Cardiac muscle cell (in vitro differentiated cells and primary cell): ENCODE data around the gene FXYD4. TPM values are rescaled to one million over a fixed set of nuclear protein-coding genes. Genes with fewer than 3 reads are reported as not detected.

Experiments
- DNase-seq, 2 donors: peaks; one replicate each; pipeline versions ENCODE4 v3.0.0 to v3.0.0-alpha.2; 2010 to 2017; ENCODE audit warnings: low read depth in 1 of 2, low spot score in 1 of 2
- H3K27ac ChIP-seq: fragments of 200-600 bp; sonication (generic); 2 replicates; pipeline ENCODE4 v1.5.1; 2016
- H3K27me3 ChIP-seq: fragments of 200-600 bp; sonication (generic); 2 replicates; pipeline ENCODE4 v1.6.0; 2016; ENCODE audit warnings: control low read depth
- H3K36me3 ChIP-seq: fragments of 200-600 bp; sonication (generic); 2 replicates; pipeline ENCODE4 v1.5.1; 2016; ENCODE audit warnings: control low read depth
- H3K4me1 ChIP-seq: fragments of 200-600 bp; sonication (generic); 2 replicates; pipeline ENCODE4 v1.8.1; 2017; ENCODE audit warnings: low read depth, mild to moderate bottlenecking, mixed run types
- H3K4me3 ChIP-seq: fragments of 200-600 bp; sonication (generic); 2 replicates; pipeline ENCODE4 v1.5.1; 2016; ENCODE audit warnings: mild to moderate bottlenecking
- H3K9me3 ChIP-seq: fragments of 200-600 bp; sonication (generic); 2 replicates; pipeline ENCODE4 v1.5.1; 2017; ENCODE audit warnings: low read depth, mild to moderate bottlenecking, control low read depth
- CTCF ChIP-seq: IDR thresholded peaks from 2 replicates; pipeline ENCODE4 v1.5.1; 2012; ENCODE audit warnings: low read depth, mild to moderate bottlenecking, low read length
- polyA plus RNA-seq: library from polyadenylated mRNA; unstranded; fragments of >200 nt; fragmentation: Nextera tagmentation; extraction: Ambion mirVana; gene quantifications from 2 replicates; pipeline ENCODE4 v1.2.1, GENCODE V29; 2016
- total RNA-seq: library from RNA; depleted of rRNA; stranded (reverse); fragments of >200 nt; gene quantifications from 2 replicates; pipeline ENCODE4 v1.2.3, GENCODE V29; 2016

FXYD4 gene
- total and polyA plus RNA-seq, 2 experiments from 2014 or later, result not detected

- Histone ChIP-seq H3K27ac (no peak overlapping the region), H3K27me3 (no peaks in the 10 kb centered on the region), H3K9me3 (no peaks in the 10 kb centered on the region), H3K4me3 (no peak overlapping the region), H3K36me3 (no peaks in the 10 kb centered on the region), H3K4me1 (no peaks in the 10 kb centered on the region)
- TF ChIP-seq CTCF, result no peak
- DNase-seq, result no peak
Measured at GRCh38 chr10:43424416-43424815, 53.0 kb downstream of the FXYD4 start.

Other genes with a start within 250 kb of the FXYD4 start
- 6.4 and 8.3 TPM in 2 replicates for gene CSGALNACT2, start 233.2 kb upstream of the FXYD4 start, total RNA-seq
- gene CSGALNACT2, start 233.2 kb upstream of the FXYD4 start, polyA plus RNA-seq, result 9.9 and 11.6 TPM in 2 replicates
- 3.4 and 4.2 TPM in 2 replicates for gene RASGEF1A, start 104.6 kb upstream of the FXYD4 start, total RNA-seq
- 0.91 and 4.4 TPM in 2 replicates for gene RASGEF1A, start 104.6 kb upstream of the FXYD4 start, polyA plus RNA-seq
- 180 and 189 TPM in 2 replicates for gene HNRNPF, start 37.5 kb downstream of the FXYD4 start, total RNA-seq
- gene HNRNPF, start 37.5 kb downstream of the FXYD4 start, polyA plus RNA-seq, result 111 and 130 TPM in 2 replicates
- 8.8 and 9.0 TPM in 2 replicates for gene ZNF487, start 65.5 kb downstream of the FXYD4 start, total RNA-seq
- 5.3 and 6.0 TPM in 2 replicates for gene ZNF487, start 65.5 kb downstream of the FXYD4 start, polyA plus RNA-seq
- gene ZNF239, start 203.0 kb downstream of the FXYD4 start, total RNA-seq, result 2.5 and 6.1 TPM in 2 replicates
- 2.8 and 5.0 TPM in 2 replicates for gene ZNF239, start 203.0 kb downstream of the FXYD4 start, polyA plus RNA-seq
- gene ZNF485, start 234.8 kb downstream of the FXYD4 start, total RNA-seq, result 2.2 and 2.5 TPM in 2 replicates
- gene ZNF485, start 234.8 kb downstream of the FXYD4 start, polyA plus RNA-seq, result 1.0 and 3.5 TPM in 2 replicates